H1 (cell line): ENCODE results near the gene C19orf38.

Source experiments
- CEBPB ChIP-seq: IDR thresholded peaks from 2 replicates; pipeline ENCODE4 v1.6.1; 2012; ENCODE audit warnings: low read depth, low read length
- CHD2 ChIP-seq: IDR thresholded peaks from 2 replicates; pipeline ENCODE4 v1.6.1; 2012; ENCODE audit warnings: low read length, improper control_type of control experiment
- CTCF ChIP-seq, 3 experiments: IDR thresholded peaks; 1 replicate in 2 of 3; 2 replicates in 1 of 3; pipeline versions ENCODE4 v1.5.1 to v1.6.1; 2011; ENCODE audit warnings: low read length in 3 of 3, mild to moderate bottlenecking in 3 of 3, inconsistent platforms in 2 of 3, low read depth in 1 of 3, moderate library complexity in 1 of 3; ENCODE audit not compliant: insufficient read depth in 1 of 3; ENCODE audit errors: control extremely low read depth in 1 of 3
- EP300 ChIP-seq, 2 experiments: IDR thresholded peaks; 1 replicate in 1 of 2; 2 replicates in 1 of 2; pipeline ENCODE4 v1.6.1; 2011 to 2012; ENCODE audit warnings: low read depth in 2 of 2, low read length in 2 of 2, mild to moderate bottlenecking in 2 of 2, borderline replicate concordance in 1 of 2, inconsistent platforms in 1 of 2, moderate library complexity in 1 of 2
- HDAC6 ChIP-seq: IDR thresholded peaks from one replicate; pipeline ENCODE4 v1.7.1; 2012; ENCODE audit warnings: low read depth, mild to moderate bottlenecking, inconsistent platforms, low read length, moderate library complexity
- POLR2A ChIP-seq, 2 experiments: IDR thresholded peaks; 1 replicate in 1 of 2; 2 replicates in 1 of 2; pipeline ENCODE4 v1.6.1; 2011; ENCODE audit warnings: low read depth in 2 of 2, low read length in 2 of 2, mild to moderate bottlenecking in 2 of 2; ENCODE audit errors: control extremely low read depth in 1 of 2
- RXRA ChIP-seq: IDR thresholded peaks from 2 replicates; pipeline ENCODE4 v1.6.1; 2011; ENCODE audit warnings: low read depth, mild to moderate bottlenecking, low read length, moderate library complexity; ENCODE audit not compliant: insufficient read depth
- SAP30 ChIP-seq: fragments of 300-600 bp; sonication (generic); IDR thresholded peaks from 2 replicates; pipeline ENCODE4 v1.7.1; 2012; ENCODE audit warnings: low read length, moderate library complexity, mild to moderate bottlenecking, inconsistent platforms; ENCODE audit not compliant: insufficient read depth, insufficient replicate concordance
- SIN3A ChIP-seq, 2 experiments: IDR thresholded peaks in 1 of 2; conservative IDR thresholded peaks in 1 of 2; 2 replicates each; pipeline ENCODE4 v1.6.1; 2011 to 2012; ENCODE audit warnings: low read length in 2 of 2, improper control_type of control experiment in 1 of 2, low read depth in 1 of 2, mild to moderate bottlenecking in 1 of 2
- SP2 ChIP-seq: IDR thresholded peaks from 2 replicates; pipeline ENCODE4 v1.6.1; 2012; ENCODE audit warnings: mild to moderate bottlenecking, low read length, inconsistent platforms
- TEAD4 ChIP-seq: IDR thresholded peaks from 2 replicates; pipeline ENCODE4 v1.6.1; 2012; ENCODE audit warnings: low read depth, low read length, inconsistent platforms, mixed read lengths

GRCh38 chr19:10805758-10806247 lies 42.4 kb upstream of the C19orf38 start:
- TF ChIP-seq CTCF (IDR thresholded peaks at IDR 0.05; ENCODE audit: control extremely low read depth in 1 of 3, insufficient read depth in 1 of 3, low read depth in 1 of 3, low read length in 3 of 3), result no peak
- no peak for TF ChIP-seq RXRA
- TF ChIP-seq SAP30, result no peak
- no peak for TF ChIP-seq CHD2
- TF ChIP-seq POLR2A (IDR thresholded peaks at IDR 0.05; ENCODE audit: control extremely low read depth in 1 of 2, low read depth in 2 of 2, low read length in 2 of 2), result no peak
- TF ChIP-seq CEBPB, result no peak
- no peak for TF ChIP-seq SP2
- TF ChIP-seq TEAD4, result no peak
- TF ChIP-seq SIN3A (conservative IDR thresholded peaks at IDR 0.05 in 1 of 2, IDR thresholded peaks at IDR 0.05 in 1 of 2; ENCODE audit: low read depth in 1 of 2, low read length in 2 of 2), result no peak
- TF ChIP-seq EP300 (IDR thresholded peaks at IDR 0.05; ENCODE audit: borderline replicate concordance in 1 of 2, low read depth in 2 of 2, low read length in 2 of 2), result no peak
- no peak for TF ChIP-seq HDAC6
